Measurements from ENCODE around the gene KATNBL1.

KATNBL1 gene

DNA sequence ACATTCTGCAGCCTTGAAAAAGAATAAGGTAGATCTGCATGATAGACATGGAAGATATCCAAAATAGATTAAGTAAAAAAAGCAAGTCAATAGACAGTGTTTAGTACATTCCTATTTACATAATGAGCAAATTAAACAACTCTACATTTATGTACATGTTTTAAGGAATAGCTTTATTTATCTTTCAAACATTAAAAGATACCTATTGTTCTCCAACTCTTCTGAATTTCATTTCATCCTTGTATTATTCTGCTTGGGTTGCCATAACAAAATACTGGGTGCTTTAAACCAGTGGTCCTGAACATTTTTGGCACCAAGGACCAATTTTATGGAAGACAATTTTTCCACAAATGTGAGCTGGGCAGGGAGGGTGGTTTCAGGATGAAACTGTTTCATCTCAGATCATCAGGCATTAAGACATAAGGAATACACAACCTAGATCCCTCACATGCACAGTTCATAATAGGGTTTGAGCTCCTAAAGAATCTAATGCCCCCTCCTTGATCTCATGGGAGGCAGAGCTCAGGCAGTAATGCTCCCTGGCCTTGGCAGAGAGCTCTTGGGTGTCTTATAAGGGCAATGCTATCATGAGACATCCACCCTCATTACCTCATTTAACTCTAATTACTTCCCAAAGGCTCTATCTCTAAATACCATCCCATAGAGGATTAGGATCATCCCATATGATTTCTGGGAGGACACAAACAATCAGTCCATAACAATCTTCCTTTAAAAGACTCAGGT is 6.8 kb upstream of the KATNBL1 start:
- TF ChIP-seq FOXM1 (IDR thresholded peaks at IDR 0.05; ENCODE audit: borderline replicate concordance, low read depth) (no peak), EP300 (IDR thresholded peaks at IDR 0.05; ENCODE audit: borderline replicate concordance) (no peak), EGR1 (IDR thresholded peaks at IDR 0.05) (no peak), ZBTB7A (IDR thresholded peaks at IDR 0.05; ENCODE audit: low read depth) (no peak), RAD21 (IDR thresholded peaks at IDR 0.05; ENCODE audit: low read depth) (no peak), NFIC (IDR thresholded peaks at IDR 0.05) (no peak), YY1 (IDR thresholded peaks at IDR 0.05; ENCODE audit: low read depth) (no peak), TEAD4 (IDR thresholded peaks at IDR 0.05) (no peak), CEBPB (IDR thresholded peaks at IDR 0.05) (no peak), CREB1 (IDR thresholded peaks at IDR 0.05; ENCODE audit: low read depth) (no peak), TCF12 (IDR thresholded peaks at IDR 0.05; ENCODE audit: low read depth) (no peak), TAF1 (IDR thresholded peaks at IDR 0.05; ENCODE audit: low read depth) (no peak)
- TF ChIP-seq, protein P1, sequence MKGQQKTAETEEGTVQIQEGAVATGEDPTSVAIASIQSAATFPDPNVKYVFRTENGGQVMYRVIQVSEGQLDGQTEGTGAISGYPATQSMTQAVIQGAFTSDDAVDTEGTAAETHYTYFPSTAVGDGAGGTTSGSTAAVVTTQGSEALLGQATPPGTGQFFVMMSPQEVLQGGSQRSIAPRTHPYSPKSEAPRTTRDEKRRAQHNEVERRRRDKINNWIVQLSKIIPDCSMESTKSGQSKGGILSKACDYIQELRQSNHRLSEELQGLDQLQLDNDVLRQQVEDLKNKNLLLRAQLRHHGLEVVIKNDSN (IDR thresholded peaks at IDR 0.05), result no peak
- TF ChIP-seq, protein P2, sequence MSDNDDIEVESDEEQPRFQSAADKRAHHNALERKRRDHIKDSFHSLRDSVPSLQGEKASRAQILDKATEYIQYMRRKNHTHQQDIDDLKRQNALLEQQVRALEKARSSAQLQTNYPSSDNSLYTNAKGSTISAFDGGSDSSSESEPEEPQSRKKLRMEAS (IDR thresholded peaks at IDR 0.05), result no peak
- TF ChIP-seq, protein P3, sequence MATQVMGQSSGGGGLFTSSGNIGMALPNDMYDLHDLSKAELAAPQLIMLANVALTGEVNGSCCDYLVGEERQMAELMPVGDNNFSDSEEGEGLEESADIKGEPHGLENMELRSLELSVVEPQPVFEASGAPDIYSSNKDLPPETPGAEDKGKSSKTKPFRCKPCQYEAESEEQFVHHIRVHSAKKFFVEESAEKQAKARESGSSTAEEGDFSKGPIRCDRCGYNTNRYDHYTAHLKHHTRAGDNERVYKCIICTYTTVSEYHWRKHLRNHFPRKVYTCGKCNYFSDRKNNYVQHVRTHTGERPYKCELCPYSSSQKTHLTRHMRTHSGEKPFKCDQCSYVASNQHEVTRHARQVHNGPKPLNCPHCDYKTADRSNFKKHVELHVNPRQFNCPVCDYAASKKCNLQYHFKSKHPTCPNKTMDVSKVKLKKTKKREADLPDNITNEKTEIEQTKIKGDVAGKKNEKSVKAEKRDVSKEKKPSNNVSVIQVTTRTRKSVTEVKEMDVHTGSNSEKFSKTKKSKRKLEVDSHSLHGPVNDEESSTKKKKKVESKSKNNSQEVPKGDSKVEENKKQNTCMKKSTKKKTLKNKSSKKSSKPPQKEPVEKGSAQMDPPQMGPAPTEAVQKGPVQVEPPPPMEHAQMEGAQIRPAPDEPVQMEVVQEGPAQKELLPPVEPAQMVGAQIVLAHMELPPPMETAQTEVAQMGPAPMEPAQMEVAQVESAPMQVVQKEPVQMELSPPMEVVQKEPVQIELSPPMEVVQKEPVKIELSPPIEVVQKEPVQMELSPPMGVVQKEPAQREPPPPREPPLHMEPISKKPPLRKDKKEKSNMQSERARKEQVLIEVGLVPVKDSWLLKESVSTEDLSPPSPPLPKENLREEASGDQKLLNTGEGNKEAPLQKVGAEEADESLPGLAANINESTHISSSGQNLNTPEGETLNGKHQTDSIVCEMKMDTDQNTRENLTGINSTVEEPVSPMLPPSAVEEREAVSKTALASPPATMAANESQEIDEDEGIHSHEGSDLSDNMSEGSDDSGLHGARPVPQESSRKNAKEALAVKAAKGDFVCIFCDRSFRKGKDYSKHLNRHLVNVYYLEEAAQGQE (IDR thresholded peaks at IDR 0.05; ENCODE audit: low read depth), result no peak

DNA sequence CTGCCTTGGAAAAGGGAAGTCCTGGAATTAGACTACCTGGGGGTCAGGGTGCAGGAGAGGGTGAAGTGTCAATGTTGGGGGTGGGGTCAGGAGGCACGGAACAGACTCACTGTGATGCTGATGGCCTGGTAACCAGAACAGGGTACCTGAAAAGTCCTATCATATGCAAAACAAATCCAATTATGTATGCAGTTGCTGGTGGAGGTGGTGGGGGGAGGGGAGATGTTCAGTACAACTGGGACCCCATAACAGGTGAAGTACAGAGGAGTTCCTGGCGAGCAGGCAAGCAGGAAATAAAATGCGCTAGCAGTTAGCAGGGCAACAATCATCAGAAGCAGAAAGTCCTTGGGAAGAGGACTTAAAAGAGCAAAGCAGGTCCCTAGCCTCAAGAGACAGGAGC is 4.2 kb upstream of the KATNBL1 start:
- TF ChIP-seq RAD21 (IDR thresholded peaks at IDR 0.05; ENCODE audit: low read depth) (no peak), ZBTB7A (IDR thresholded peaks at IDR 0.05; ENCODE audit: low read depth) (no peak), EP300 (IDR thresholded peaks at IDR 0.05; ENCODE audit: borderline replicate concordance) (no peak), CREB1 (IDR thresholded peaks at IDR 0.05; ENCODE audit: low read depth) (no peak), NFIC (IDR thresholded peaks at IDR 0.05) (no peak), TEAD4 (IDR thresholded peaks at IDR 0.05) (no peak), TCF12 (IDR thresholded peaks at IDR 0.05; ENCODE audit: low read depth) (no peak), CEBPB (IDR thresholded peaks at IDR 0.05) (no peak), EGR1 (IDR thresholded peaks at IDR 0.05) (no peak), TAF1 (IDR thresholded peaks at IDR 0.05; ENCODE audit: low read depth) (no peak), YY1 (IDR thresholded peaks at IDR 0.05; ENCODE audit: low read depth) (no peak), FOXM1 (IDR thresholded peaks at IDR 0.05; ENCODE audit: borderline replicate concordance, low read depth) (no peak)
- TF ChIP-seq, protein P3 (IDR thresholded peaks at IDR 0.05; ENCODE audit: low read depth), result no peak
- TF ChIP-seq, protein P2 (IDR thresholded peaks at IDR 0.05), result no peak
- TF ChIP-seq, protein P1 (IDR thresholded peaks at IDR 0.05), result no peak

- TF ChIP-seq TEAD4 (IDR thresholded peaks at IDR 0.05) (no peak), NFIC (IDR thresholded peaks at IDR 0.05) (no peak), TAF1 (IDR thresholded peaks at IDR 0.05; ENCODE audit: low read depth) (no peak), RAD21 (IDR thresholded peaks at IDR 0.05; ENCODE audit: low read depth) (no peak)
- TF ChIP-seq, protein P2 (IDR thresholded peaks at IDR 0.05), result no peak
Observed at GRCh38 chr15:34213690-34214089, 3.8 kb upstream of the KATNBL1 start.

- TF ChIP-seq CREB1 (IDR thresholded peaks at IDR 0.05; ENCODE audit: low read depth) (no peak), ZBTB7A (IDR thresholded peaks at IDR 0.05; ENCODE audit: low read depth) (no peak), TEAD4 (IDR thresholded peaks at IDR 0.05) (no peak), CEBPB (IDR thresholded peaks at IDR 0.05) (no peak), NFIC (IDR thresholded peaks at IDR 0.05) (no peak), EP300 (IDR thresholded peaks at IDR 0.05; ENCODE audit: borderline replicate concordance) (no peak)
- TF ChIP-seq, protein P1 (IDR thresholded peaks at IDR 0.05), result no peak
Observed at GRCh38 chr15:34206011-34206410, 3.9 kb downstream of the KATNBL1 start.

- TF ChIP-seq ZBTB7A (IDR thresholded peaks at IDR 0.05; ENCODE audit: low read depth) (no peak), EP300 (IDR thresholded peaks at IDR 0.05; ENCODE audit: borderline replicate concordance) (no peak), EGR1 (IDR thresholded peaks at IDR 0.05) (no peak), TEAD4 (IDR thresholded peaks at IDR 0.05) (no peak), CEBPB (IDR thresholded peaks at IDR 0.05) (no peak), TCF12 (IDR thresholded peaks at IDR 0.05; ENCODE audit: low read depth) (no peak), FOXM1 (IDR thresholded peaks at IDR 0.05; ENCODE audit: borderline replicate concordance, low read depth) (no peak), RAD21 (IDR thresholded peaks at IDR 0.05; ENCODE audit: low read depth) (no peak), TAF1 (IDR thresholded peaks at IDR 0.05; ENCODE audit: low read depth) (no peak), CREB1 (IDR thresholded peaks at IDR 0.05; ENCODE audit: low read depth) (no peak)
- TF ChIP-seq, protein P1 (IDR thresholded peaks at IDR 0.05), result no peak
Observed at GRCh38 chr15:34203936-34204335, 6.0 kb downstream of the KATNBL1 start.

Data from Ishikawa (cell line).